Putamen (tissue), 1 donor: Measurements from ENCODE around the gene GGN.
"Not testable (repeated sequence)": the region's sequence is repeated elsewhere in the genome, so short reads cannot be mapped to it uniquely, and the experiment has no call there.

ENCODE experiments used
- DNase-seq: peaks from one replicate; pipeline ENCODE4 v3.0.0-alpha.2; 2016; ENCODE audit warnings: low spot score

The GGN gene

DNA sequence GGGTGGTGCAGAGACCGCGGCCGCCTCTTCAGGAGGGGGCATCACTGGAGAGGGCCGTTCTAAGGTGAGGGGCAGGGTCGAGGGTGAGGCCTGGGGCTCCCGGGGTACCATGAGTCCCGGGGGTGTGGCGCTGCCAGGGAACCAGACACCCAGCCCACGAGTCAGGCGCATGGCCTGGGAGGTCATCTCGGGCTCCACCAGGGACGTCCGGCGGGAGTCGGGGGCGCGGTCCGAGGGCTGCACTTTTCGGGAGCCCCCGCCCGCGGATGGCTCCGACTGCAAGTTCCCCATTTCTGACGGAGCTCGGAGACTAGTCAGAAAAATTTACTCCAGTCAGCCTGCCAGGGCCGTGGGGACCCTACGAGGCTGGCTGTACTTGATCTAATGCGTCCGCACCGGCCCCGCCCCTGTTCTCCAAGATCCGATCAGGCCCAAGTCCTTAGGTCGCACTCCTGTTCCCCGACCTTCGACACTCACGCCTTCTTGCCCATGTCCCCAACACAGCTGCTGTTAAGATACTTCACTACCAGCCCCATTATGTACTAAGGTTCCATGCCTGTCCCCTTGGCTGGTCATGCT, 774 bp downstream of the GGN start:
- DNase-seq: no peak

DNA sequence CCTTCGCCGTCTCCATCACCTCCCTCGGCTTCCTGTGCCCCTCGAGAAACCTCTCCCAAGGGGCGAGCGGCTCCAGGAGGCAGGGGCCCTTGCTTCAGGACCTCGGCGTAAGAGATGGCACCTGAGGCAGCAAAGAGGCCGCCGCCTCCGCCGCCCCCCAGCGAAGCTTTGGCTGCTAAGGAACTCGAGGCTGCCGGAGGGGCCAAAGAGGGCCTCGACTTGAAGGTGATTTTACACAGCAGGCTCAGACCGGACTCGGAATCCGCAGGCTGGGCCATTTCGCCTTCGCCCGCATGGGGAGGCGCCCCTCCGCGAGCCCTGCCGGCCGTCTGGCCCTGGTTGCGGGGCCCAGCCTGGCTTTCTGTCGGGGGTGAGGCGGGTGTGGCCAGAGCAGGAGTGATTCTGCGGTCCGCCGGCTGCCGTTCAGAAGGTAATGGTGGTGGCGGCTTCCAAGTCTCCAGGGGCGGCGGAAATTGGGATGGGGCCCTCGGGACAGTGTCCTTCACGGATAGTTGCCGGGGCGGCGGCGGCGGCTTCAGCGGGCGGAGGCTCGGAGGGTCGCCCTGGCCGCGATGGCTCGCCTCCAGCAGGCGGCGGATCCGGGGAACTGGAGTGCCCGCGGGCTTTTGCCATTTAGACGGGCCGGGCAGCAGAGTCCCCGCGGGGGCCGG, 1.4 kb downstream of the GGN start:
- DNase-seq: no peak

DNA sequence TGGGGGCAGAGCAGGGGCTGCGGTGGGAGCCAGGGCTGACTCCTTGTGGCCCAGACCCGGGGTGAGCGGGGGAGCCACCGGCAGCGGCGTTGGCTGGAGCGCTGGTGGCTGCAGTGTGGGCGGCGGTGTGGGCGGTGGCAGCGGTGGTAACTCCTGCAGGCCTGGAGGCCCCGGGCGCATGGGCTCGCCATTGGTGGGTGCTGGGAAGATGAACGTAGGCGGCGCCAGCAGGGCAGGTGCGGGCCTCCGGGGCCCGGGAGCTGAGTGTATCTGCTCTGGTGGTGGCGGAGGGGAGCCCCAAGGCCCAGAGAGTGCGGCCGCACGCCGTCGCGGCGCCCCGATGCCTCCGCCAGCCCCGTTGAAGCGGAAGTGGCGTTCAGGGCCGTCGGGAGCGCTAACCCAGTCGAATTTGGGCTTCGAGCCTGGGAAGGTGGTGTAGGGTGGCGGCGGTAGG, 2.0 kb downstream of the GGN start:
- DNase-seq: no peak

DNA sequence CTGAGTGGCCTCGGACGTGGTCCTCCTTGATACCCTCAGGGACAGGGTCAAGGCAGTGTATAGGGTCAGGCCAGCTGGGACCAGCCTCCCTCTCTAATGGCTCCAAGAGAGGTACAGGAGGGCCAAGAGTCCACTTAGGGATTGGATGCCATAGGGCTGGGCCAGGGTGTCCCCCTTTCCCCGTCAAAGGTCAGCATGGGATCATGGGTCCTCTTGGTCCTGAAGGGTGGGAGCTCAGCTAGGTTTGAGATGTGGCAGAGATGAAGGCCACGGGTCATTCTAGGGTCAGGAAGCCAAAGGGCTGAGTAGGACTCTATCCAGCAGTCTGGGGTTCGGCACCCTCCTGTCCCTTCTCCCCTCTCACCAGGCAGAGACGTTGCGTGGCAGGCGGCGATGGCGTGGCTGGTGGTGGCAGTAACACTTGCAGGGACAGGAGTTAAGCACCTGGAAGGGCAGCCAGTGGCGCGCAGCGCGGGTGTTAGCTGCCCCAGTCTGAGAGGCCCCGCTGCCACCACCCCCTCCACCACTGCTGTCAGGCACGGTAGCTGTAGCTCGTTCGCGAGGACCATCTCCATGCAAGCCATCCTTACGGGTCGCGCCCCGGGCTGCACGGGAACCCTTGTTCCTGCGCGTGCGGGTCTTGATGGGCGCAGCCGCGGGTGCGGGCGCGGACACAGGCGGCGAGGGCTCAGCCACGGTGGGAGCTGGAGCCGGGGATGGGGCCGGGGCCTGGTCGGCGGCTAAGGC, 2.6 kb downstream of the GGN start:
- no peak for DNase-seq

DNA sequence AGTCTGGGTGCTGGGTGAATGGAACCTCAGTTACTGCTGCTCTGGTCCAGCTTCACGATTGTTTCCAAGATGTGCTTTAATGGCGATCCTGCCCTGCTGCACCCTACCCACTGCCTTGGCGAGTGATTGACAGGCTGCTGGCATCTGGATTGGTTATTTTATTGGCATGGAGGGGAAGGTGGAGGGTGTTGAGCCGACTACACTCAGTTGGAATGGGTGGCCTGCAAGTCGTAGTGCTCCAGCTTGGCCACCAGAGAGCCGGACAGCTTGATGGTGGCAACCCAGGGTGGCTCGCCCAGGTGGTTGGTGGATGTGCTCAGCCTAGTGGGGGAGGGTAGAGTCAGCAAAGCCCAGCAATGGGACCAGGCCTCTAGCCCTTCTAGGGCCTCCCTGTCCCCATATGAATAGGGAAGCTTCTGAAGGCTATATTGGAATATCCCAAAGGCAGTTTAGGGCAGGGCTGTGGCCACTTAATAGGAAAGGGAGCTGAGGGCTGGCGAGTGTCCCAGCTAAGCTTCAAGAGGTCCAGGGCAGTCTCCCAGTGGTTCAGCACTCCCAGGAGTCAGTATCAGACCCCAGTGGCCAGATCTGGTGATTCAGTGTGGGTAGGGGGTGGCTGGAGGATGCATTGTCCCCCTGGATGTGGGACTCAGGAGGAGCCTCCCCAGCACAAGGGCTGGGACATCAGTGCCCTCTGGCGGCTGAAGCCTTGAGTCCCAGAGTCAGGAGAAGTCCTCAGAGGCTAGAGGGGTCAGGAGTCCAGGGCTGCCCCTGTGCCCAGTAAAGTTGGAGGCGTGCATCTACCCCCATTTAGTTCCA, 3.4 kb downstream of the GGN start:
- DNase-seq: no peak

DNA sequence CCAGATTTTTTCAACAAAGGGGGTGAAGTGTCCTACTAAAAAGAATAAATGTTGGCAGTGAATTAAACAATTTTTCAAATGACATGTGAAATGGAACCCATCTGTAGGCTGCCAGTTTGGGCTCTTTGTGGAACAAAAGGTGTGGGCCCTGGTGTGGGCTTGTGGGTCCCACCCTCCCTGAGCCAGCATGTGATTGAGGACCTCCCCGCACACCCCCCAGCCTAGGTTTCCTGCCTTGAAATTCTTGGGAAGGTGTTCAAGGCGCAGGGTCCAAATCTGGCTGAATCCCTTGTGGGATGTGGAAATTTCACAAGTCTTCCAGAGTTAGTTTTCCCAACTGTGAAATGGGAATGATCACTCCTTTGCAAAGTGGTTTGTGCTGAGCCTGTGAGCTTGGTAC, 4.1 kb downstream of the GGN start:
- DNase-seq: no peak

DNA sequence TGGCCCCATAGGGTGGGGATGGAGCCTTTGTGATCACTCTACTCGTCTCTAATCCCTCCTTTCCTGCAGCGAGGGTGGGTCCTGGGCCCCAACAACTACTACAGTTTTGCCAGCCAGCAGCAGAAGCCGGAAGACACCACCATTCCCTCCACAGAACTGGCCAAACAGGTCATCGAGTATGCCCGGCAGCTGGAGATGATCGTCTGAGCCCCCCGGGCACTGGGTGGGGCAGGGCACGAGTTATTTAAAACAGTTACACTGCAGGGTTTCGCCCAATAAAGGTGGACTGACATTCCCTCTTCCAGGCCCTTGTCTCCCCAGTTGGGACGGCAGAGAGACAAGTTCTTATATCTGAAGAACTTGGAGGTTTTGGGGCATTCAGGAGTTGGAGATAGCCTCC, 4.7 kb downstream of the GGN start:
- no peak for DNase-seq

DNA sequence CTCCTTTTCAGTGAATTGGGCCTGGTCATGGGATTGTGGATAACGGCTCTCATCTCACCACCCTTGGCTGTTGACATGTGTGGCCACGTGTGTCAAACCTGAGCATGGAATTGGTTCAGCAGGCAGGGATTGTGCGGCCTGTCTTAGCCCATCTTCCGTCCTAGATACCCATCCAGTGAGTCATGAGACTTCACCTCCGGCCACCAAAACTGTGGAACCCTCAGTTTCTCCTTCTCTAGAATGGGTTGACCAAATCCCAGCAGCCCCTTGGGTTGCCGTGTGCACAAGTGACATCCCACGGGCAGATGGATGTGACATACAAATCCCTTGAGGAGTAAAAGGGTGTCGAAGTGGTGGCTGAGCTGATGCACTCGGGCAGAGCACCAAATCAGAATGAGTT, 6.7 kb downstream of the GGN start:
- DNase-seq: no peak

DNA sequence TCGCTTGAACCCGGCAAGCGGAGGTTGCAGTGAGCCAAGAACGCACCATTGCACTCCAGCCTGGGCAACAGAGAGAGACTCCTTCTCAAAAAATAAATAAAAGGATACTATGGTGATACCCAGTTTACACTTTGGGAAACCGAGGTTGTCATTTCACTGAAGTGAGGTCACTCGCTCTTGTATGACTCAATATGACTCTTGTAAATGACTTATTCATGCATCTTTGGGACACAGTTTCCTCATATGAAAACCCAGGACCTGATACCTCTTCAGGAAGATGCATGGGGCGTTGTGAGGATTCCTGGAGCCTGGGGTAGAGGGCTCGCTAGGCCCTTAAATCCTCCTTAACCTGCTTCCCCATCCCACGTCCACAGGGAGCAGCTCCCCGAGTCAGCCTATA, 9.0 kb downstream of the GGN start:
- no peak for DNase-seq

DNA sequence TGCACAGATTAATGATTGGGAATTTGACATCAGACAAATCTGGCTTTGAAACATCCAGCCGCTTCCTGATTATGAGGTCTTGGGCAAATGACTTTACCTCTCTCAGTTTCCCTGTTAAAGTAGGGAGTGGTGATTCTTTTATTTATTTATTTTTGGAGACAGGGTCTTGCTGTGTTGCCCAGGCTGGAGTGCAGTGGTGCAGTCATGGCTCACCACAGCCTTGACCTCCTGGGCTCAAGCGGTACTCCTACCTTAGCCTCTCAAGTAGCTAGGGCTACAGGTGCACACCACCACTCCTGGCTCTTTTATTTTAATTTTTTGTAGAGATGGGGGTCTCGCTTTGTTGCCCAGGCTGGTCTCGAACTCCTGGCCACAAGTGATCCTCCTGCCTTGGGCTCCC, 10.8 kb downstream of the GGN start:
- DNase-seq: no peak

DNA sequence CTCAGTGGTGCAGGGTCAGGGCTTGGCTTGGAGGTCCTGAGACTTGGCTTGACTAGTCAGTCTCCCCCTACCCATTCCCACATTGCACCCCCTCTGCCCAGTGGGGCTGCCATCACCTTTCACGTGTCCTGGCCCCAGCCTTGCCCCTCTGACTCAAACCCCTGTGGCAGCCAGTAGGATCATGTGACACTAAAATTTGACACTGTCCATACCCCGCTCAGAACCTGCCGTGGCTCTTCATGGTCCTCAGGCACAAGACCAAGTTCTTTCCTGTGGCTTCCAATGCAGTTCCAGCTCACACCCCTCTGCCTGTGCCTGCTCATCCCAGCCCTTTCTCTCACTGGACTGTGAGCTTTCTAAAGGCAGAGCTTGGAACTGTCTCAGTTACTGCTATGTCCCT, 11.3 kb downstream of the GGN start:
- no peak for DNase-seq

DNA sequence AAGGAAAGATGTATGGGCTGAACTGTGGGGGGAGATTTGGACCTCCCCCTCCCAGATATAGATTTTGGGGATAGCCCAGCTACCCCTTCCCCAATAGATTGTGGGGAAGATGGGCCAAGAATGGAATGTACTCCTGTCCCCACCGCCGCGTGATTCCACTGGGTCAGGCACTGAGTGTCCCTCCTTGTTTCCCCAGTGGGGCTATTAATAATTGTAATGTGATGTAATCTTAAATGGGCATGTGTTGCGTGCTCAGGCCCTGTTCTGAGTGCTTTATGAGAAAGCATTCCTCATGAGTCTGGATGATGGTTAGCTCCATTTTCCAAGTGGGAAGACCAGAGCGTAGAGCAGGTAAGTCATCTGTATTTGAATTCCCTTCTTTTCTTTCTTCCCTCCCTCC, 12.1 kb downstream of the GGN start:
- no peak for DNase-seq

DNA sequence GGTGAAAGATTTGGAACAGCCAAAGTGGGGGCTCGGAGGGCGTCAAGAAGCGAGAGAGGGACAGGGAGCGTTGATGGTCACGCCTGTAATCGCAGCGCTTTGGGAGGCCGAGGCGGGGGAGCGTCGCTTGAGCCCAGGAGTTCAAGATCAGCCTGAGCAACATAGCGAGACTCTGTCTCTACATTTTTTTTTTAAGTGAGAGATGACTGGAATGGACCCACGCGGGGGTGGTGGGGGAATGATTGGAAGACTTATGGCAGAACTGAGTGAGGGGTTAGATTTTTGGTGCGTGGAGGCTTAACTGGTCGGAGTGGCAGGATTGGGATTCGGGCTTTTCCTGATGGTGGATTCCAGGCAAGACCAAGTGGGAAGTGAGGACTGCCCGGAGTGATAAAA, 12.7 kb downstream of the GGN start:
- DNase-seq: no peak

DNA sequence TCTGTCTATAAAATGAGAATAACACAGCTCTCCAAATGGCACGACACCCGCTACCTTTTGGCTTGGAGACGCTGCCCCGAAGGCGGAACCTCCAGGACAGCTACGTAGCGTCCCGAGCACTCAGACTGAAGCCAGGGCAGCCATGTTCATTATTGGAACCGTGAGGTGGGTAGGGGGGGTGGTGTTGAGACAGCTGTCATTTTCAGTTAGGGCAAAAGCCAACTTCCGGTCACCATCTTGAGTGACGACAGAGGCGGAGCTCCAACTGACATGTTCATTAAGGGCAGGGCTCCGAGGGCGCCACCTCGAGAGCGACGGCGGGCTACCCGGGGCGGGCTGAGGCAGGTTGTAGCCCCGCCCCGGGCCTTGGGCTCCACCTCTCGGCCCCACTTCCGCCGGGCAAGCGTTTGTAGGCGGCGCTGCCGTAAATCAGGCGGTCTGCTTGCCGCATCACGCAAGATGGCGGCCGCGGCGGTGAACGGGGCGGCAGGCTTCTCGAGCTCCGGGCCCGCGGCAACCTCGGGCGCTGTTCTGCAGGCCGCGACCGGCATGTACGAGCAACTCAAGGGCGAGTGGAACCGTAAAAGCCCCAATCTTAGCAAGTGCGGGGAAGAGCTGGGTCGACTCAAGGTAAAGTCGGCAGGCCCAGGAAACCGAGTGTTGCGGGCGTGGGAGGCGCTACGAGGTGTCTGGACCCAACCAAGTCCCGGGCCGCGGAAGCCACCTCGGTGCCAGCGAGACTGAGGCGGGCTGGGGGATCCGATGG, 13.3 kb downstream of the GGN start, which contains the start of gene PSMD8:
Gene PSMD8 (plus strand): TSS at position 240 of the 766 bp plus-strand sequence. CDS start 31 bp downstream, at position 271.
- DNase-seq: peak; percentile 100

DNA sequence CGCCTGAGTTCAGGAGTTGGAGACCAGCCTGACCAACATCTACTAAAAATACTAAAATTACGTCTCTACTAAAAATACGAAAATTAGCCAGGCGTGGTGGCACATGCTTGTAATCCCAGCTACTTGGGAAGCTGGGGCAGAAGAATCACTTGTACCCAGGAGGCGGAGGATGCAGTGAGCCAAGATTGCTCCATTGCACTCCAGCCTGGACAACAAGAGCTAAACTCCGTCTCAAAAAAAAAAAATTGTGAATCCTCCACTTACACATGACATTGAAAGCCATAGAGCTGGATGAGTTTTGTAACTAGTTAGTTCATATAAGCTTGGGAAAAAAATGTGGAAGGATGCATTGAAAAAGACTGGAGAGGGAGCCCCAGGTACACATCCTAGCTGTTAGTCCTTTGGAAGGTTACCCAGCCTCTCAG, 13.9 kb downstream of the GGN start:
- DNase-seq: no peak

DNA sequence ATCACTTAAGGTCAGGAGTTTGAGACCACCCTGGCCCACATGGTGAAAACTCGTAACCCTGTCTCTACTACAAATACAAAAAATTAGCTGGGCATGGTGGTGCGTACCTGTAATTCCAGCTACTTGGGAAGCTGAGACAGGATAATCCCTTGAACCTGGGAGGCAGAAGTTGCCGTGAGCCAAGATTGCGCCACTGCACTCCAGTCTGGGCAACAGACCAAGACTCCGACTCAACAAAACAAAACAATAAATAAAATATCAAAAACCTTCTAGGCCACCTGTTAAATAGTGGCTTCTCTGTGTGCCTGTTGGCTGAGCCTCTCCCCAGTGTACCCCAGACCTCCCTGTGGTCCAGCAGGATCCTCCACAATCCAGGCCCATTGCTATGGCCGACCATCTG, 16.8 kb downstream of the GGN start:
- DNase-seq: no peak

DNA sequence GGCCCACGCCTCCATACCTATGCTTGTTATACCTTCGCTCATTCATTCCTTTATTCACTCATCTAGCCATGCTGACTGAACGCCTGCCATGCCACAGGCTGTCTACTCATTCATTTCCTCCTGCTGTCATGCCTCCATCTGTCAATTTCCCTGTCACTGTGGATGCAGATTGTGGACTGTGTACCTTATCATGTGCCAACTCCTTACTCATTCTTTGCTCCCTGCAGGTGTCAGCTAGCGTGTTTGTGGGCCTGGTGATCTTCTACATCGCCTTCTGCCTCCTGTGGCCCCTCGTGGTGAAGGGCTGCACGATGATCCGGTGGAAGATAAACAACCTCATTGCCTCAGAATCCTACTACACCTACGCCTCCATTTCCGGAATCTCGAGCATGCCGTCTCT, 17.5 kb downstream of the GGN start:
- no peak for DNase-seq

DNA sequence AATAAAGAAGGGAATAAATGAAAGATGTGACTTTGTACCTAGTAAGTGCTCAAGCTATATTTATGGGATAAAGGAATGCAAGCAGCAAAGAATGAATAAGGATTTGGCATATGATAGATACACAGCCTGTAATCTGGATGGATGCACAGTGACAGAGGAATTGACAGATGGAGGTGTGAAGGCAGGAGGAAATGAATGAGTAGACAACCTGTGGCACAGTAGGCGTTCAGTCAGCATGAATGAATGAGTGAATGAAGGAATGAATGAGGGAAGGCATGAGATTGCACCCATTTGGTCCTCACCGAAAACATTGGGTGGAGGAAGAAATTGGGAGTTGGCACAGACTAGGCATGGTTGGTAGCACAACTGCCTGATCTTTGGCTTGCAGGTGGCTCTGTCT, 18.2 kb downstream of the GGN start:
- DNase-seq: no peak

DNA sequence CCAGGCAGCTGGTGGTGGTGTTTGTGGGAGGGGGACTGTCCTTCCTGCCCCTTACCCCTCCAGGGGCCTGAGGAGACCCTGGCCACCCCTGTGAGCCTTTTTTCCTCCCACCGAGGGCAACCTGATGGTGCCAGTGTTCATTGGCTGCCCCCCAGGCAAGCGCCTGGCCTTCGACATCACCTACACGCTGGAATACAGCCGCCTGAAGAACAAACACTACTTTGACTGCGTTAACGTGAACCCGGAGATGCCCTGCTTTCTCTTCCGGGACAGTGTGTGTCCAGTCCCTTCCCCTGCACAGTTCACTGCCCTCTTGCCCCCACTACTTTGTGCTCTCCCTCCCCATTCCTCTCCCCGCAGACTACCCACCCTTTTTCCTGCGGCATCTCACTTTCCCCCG, 20.8 kb downstream of the GGN start:
- no peak for DNase-seq

DNA sequence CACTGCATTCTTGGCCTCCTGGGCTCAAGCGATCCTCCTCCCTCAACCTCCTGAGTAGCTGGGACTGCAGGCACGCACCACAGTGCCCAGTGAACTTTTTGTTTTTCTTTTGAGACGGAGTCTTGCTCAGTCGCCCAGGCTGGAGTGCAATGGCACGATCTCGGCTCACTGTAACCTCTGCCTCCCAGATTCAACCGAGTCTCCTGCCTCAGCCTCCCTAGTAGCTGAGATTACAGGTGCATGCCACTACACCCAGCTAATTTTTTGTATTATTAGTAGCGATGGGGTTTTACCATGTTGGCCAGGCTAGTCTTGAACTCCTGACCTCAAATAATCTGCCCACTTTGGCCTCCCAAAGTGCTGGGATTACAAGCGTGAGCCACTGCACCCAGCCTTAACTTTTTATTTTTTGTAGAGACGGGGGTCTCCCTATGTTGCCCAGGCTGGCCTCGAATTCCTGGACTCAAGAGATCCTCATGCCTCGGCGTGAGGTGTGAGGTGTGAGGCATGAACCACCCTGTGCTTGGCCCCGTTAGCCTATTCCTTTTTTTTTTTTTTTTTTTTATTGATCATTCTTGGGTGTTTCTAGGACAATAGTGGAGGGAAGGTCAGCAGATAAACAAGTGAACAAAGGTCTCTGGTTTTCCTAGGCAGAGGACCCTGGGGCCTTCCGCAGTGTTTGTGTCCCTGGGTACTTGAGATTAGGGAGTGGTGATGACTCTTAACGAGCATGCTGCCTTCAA, 24.7 kb downstream of the GGN start:
- not testable (repeated sequence) for DNase-seq
